Astrocyte (in vitro differentiated cells and primary cell): ENCODE measurements around the gene MAN1B1. TPM values are rescaled to one million over a fixed set of nuclear protein-coding genes. Genes with fewer than 3 reads are reported as not detected.
"Not testable (repeated sequence)": the region's sequence is repeated elsewhere in the genome, so short reads cannot be mapped to it uniquely, and the experiment has no call there.

Source experiments
- DNase-seq: peaks from one replicate; pipeline ENCODE4 v3.0.0-alpha.2; 2010; ENCODE audit warnings: low read depth
- FAIRE-seq: peaks from 2 replicates; lab custom pipeline; 2011; peaks lifted over from hg19 to GRCh38; lab: Jason Lieb, UNC
- H2AFZ ChIP-seq: 2 replicates; pipeline ENCODE4 v1.6.0; 2012; ENCODE audit warnings: low read depth, low read length, inconsistent platforms
- H3K27ac ChIP-seq: 2 replicates; pipeline ENCODE4 v1.5.1; 2011; ENCODE audit warnings: low read depth, low read length, inconsistent platforms
- H3K27me3 ChIP-seq: 2 replicates; pipeline ENCODE4 v1.6.0; 2011; ENCODE audit warnings: low read length, inconsistent platforms; ENCODE audit not compliant: insufficient read depth
- H3K36me3 ChIP-seq: 2 replicates; pipeline ENCODE4 v1.5.1; 2011; ENCODE audit warnings: low read length, inconsistent platforms; ENCODE audit not compliant: insufficient read depth
- H3K4me1 ChIP-seq: 2 replicates; pipeline ENCODE4 v1.5.1; 2011; ENCODE audit warnings: low read length, inconsistent platforms; ENCODE audit not compliant: insufficient read depth
- H3K4me2 ChIP-seq: 2 replicates; pipeline ENCODE4 v1.6.0; 2012; ENCODE audit warnings: low read length, inconsistent platforms
- H3K4me3 ChIP-seq: 2 replicates; pipeline ENCODE4 v1.5.1; 2011; ENCODE audit warnings: low read depth, mild to moderate bottlenecking, low read length, inconsistent platforms; ENCODE audit not compliant: insufficient read depth
- H3K79me2 ChIP-seq: 2 replicates; pipeline ENCODE4 v1.6.0; 2012; ENCODE audit warnings: mild to moderate bottlenecking, low read length, inconsistent platforms; ENCODE audit not compliant: insufficient read depth
- H3K9ac ChIP-seq: 2 replicates; pipeline ENCODE4 v1.6.0; 2012; ENCODE audit warnings: mild to moderate bottlenecking, low read length, inconsistent platforms
- H3K9me3 ChIP-seq: 2 replicates; pipeline ENCODE4 v1.5.1; 2012; ENCODE audit warnings: low read depth, mild to moderate bottlenecking, low read length, inconsistent platforms; ENCODE audit not compliant: insufficient read depth
- H4K20me1 ChIP-seq: 2 replicates; pipeline ENCODE4 v1.6.0; 2012; ENCODE audit warnings: low read length, inconsistent platforms; ENCODE audit not compliant: insufficient read depth
- H3K27ac Mint-ChIP-seq: one replicate; pipeline ENCODE4 v1.8.0; 2021; ENCODE audit warnings: mild to moderate bottlenecking, mixed read lengths; ENCODE audit not compliant: unreplicated experiment
- H3K27me3 Mint-ChIP-seq: one replicate; pipeline ENCODE4 v1.8.0; 2021; ENCODE audit warnings: low read depth, mixed read lengths; ENCODE audit not compliant: unreplicated experiment
- H3K36me3 Mint-ChIP-seq: one replicate; pipeline ENCODE4 v1.8.0; 2021; ENCODE audit warnings: low read depth, mixed read lengths; ENCODE audit not compliant: unreplicated experiment
- H3K4me1 Mint-ChIP-seq: one replicate; pipeline ENCODE4 v1.8.0; 2021; ENCODE audit warnings: low read depth, mixed read lengths; ENCODE audit not compliant: unreplicated experiment
- H3K4me3 Mint-ChIP-seq: one replicate; pipeline ENCODE4 v1.8.0; 2021; ENCODE audit warnings: mild to moderate bottlenecking, moderate library complexity, mixed read lengths; ENCODE audit not compliant: unreplicated experiment
- H3K9me3 Mint-ChIP-seq: one replicate; pipeline ENCODE4 v1.8.0; 2021; ENCODE audit warnings: mild to moderate bottlenecking, mixed read lengths; ENCODE audit not compliant: unreplicated experiment
- CTCF ChIP-seq: IDR thresholded peaks from 2 replicates; pipeline ENCODE4 v1.5.1; 2011; ENCODE audit warnings: low read depth, mild to moderate bottlenecking, inconsistent platforms, low read length, moderate library complexity; ENCODE audit not compliant: insufficient read depth
- EZH2 ChIP-seq: IDR thresholded peaks from 2 replicates; pipeline ENCODE4 v1.6.1; 2012; ENCODE audit warnings: mild to moderate bottlenecking, low read length, inconsistent platforms; ENCODE audit not compliant: insufficient read depth
- total RNA-seq: library from RNA; stranded (reverse); gene quantifications from 2 replicates; pipeline ENCODE4 v1.2.1, GENCODE V29; 2021

MAN1B1 gene
- total RNA-seq, 1 donor from 2014 or later = 69.2 TPM

- Histone ChIP-seq H3K27me3 (no peaks in the 10 kb centered on the region), H4K20me1 (peaks cover 4% of the 10 kb centered on the region), H3K4me3 (no peak overlapping the region), H3K4me1 (no peaks in the 10 kb centered on the region), H2AFZ (no peak overlapping the region), H3K36me3 (no peaks in the 10 kb centered on the region), H3K9ac (no peak overlapping the region), H3K4me2 (no peak overlapping the region), H3K9me3 (no peaks in the 10 kb centered on the region), H3K27ac (no peak overlapping the region), H3K79me2 (no peaks in the 10 kb centered on the region)
- Mint-ChIP-seq H3K4me3 (no peak overlapping the region), H3K36me3 (peaks cover 7% of the 10 kb centered on the region), H3K27me3 (no peaks in the 10 kb centered on the region), H3K4me1 (peaks cover 3% of the 10 kb centered on the region), H3K27ac (no peak overlapping the region), H3K9me3 (no peaks in the 10 kb centered on the region)
- DNase-seq (no peak), FAIRE-seq (no peak)
- TF ChIP-seq CTCF = no peak
- no peak for TF ChIP-seq EZH2
Observed at GRCh38 chr9:137117269-137117731, 30.5 kb downstream of the MAN1B1 start.

GRCh38 chr9:137118092-137118603, 31.4 kb downstream of the MAN1B1 start:
- FAIRE-seq = not testable (repeated sequence)

DNA sequence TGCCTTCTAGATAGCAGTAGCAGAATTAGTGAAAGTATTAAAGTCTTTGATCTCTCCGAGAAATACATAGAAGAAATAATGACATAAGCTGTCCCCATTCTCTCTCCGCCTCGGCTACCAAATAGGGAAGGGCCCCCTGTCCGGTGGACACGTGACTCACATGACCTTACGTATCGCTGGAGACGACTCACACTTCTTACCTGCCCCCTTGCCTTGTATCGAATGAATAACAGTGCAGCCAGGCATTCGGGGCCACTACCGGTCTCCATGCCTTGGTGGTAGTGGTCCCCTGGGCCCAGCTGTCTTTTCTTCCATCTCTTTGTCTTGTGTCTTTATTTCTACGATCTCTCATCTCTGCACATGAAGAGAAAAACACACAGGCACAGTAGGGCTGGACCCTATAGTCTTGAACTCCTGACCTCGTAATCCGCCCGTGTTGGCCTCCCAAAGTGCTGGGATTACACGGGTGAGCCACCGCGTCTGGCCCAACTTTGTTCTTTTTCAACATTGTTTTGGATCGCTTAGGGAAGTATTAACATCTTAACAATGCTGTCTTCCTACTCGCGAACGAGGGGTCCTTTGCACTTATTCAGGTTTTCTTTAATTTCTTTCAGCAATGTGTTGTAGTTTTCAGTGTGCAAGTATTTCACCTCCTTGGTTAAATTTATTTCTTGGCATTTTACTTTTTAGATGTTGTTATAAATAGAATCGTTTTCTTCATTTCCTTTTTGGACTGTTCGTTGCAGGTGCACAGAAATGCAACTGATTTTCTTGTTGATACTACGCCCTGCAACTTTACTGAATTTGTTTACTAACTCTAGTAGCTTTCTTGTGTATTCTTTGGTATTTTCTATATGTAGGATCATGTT, 35.4 kb downstream of the MAN1B1 start:
- peaks cover 19% of the 10 kb centered on the region for H4K20me1 ChIP-seq
- not testable (repeated sequence) for H3K4me3 ChIP-seq, H3K27ac ChIP-seq, H3K36me3 Mint-ChIP-seq, H3K9me3 ChIP-seq, DNase-seq, H2AFZ ChIP-seq, FAIRE-seq, H3K4me3 Mint-ChIP-seq, H3K27me3 Mint-ChIP-seq, H3K36me3 ChIP-seq, H3K79me2 ChIP-seq, H3K27me3 ChIP-seq, H3K9ac ChIP-seq, H3K4me1 ChIP-seq, H3K9me3 Mint-ChIP-seq, H3K4me2 ChIP-seq
- Mint-ChIP-seq H3K4me1 (peaks cover 11% of the 10 kb centered on the region), H3K27ac (peak overlapping the region; percentile 48)

More at GRCh38 chr9:137118092-137118603, 31.4 kb downstream of the MAN1B1 start:
- not testable (repeated sequence) for H3K4me3 Mint-ChIP-seq, H3K4me1 Mint-ChIP-seq, H3K4me3 ChIP-seq, H2AFZ ChIP-seq, H3K4me1 ChIP-seq, H3K27ac ChIP-seq, H3K36me3 Mint-ChIP-seq, H3K27me3 Mint-ChIP-seq, H3K9ac ChIP-seq, H3K27me3 ChIP-seq, H3K9me3 ChIP-seq, H3K27ac Mint-ChIP-seq, H3K36me3 ChIP-seq, H3K9me3 Mint-ChIP-seq, H3K79me2 ChIP-seq, H3K4me2 ChIP-seq, DNase-seq, H4K20me1 ChIP-seq

GRCh38 chr9:137122796-137123467, 36.1 kb downstream of the MAN1B1 start:
- Histone ChIP-seq H4K20me1 (peaks cover 23% of the 10 kb centered on the region), H3K79me2 (peaks cover 18% of the 10 kb centered on the region)
- not testable (repeated sequence) for H3K36me3 ChIP-seq, H3K27ac Mint-ChIP-seq, H3K9me3 ChIP-seq, H3K36me3 Mint-ChIP-seq, H3K9ac ChIP-seq, H2AFZ ChIP-seq, FAIRE-seq, H3K9me3 Mint-ChIP-seq, H3K4me3 ChIP-seq, H3K27me3 Mint-ChIP-seq, H3K4me1 ChIP-seq, H3K4me3 Mint-ChIP-seq, H3K4me2 ChIP-seq, H3K27ac ChIP-seq, H3K27me3 ChIP-seq, DNase-seq
- H3K4me1 Mint-ChIP-seq = peaks cover 15% of the 10 kb centered on the region
